Ishikawa (cell line): ENCODE results near the gene CMTM1.

ENCODE experiments used
- CEBPB ChIP-seq: IDR thresholded peaks from 2 replicates; pipeline ENCODE4 v1.6.1; 2012
- CREB1 ChIP-seq: IDR thresholded peaks from 2 replicates; pipeline ENCODE4 v1.6.1; 2012; ENCODE audit warnings: low read depth
- EGR1 ChIP-seq: IDR thresholded peaks from 2 replicates; pipeline ENCODE4 v1.6.1; 2012
- EP300 ChIP-seq: IDR thresholded peaks from 2 replicates; pipeline ENCODE4 v1.6.1; 2012; ENCODE audit warnings: borderline replicate concordance
- FOXM1 ChIP-seq: IDR thresholded peaks from 2 replicates; pipeline ENCODE4 v1.6.1; 2012; ENCODE audit warnings: low read depth, borderline replicate concordance
- MAX ChIP-seq: IDR thresholded peaks from 2 replicates; pipeline ENCODE4 v1.6.1; 2012
- NFIC ChIP-seq: IDR thresholded peaks from 2 replicates; pipeline ENCODE4 v1.6.1; 2012
- RAD21 ChIP-seq: IDR thresholded peaks from 2 replicates; pipeline ENCODE4 v1.6.1; 2012; ENCODE audit warnings: low read depth
- REST ChIP-seq: IDR thresholded peaks from 2 replicates; pipeline ENCODE4 v1.6.1; 2012; ENCODE audit warnings: low read depth, mild to moderate bottlenecking
- TAF1 ChIP-seq: IDR thresholded peaks from 2 replicates; pipeline ENCODE4 v1.6.1; 2012; ENCODE audit warnings: low read depth, mild to moderate bottlenecking
- TEAD4 ChIP-seq: IDR thresholded peaks from 2 replicates; pipeline ENCODE4 v1.6.1; 2012
- YY1 ChIP-seq: IDR thresholded peaks from 2 replicates; pipeline ENCODE4 v1.6.1; 2012; ENCODE audit warnings: low read depth
- ZBTB7A ChIP-seq: IDR thresholded peaks from 2 replicates; pipeline ENCODE4 v1.6.1; 2012; ENCODE audit warnings: low read depth
- TF ChIP-seq, protein P1 (sequence below): IDR thresholded peaks from 2 replicates; pipeline ENCODE4 v1.6.1; 2012

The CMTM1 gene

GRCh38 chr16:66539623-66540469, 26.4 kb upstream of the CMTM1 start:
- TF ChIP-seq TEAD4, result peak; percentile 46; the same call in 1 of the 2 replicates
- TF ChIP-seq NFIC, result no peak; the same call in 1 of the 2 replicates
- no peak for TF ChIP-seq TAF1
- TF ChIP-seq EGR1, result no peak
- peak; percentile 37; the same call in 1 of the 2 replicates for TF ChIP-seq MAX
- TF ChIP-seq RAD21, result no peak
- TF ChIP-seq REST, result no peak
- no peak for TF ChIP-seq FOXM1
- TF ChIP-seq EP300, result peak; percentile 47; the same call in 1 of the 2 replicates
- TF ChIP-seq, protein P1, sequence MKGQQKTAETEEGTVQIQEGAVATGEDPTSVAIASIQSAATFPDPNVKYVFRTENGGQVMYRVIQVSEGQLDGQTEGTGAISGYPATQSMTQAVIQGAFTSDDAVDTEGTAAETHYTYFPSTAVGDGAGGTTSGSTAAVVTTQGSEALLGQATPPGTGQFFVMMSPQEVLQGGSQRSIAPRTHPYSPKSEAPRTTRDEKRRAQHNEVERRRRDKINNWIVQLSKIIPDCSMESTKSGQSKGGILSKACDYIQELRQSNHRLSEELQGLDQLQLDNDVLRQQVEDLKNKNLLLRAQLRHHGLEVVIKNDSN, result no peak
- no peak for TF ChIP-seq CREB1
- no peak for TF ChIP-seq ZBTB7A

DNA sequence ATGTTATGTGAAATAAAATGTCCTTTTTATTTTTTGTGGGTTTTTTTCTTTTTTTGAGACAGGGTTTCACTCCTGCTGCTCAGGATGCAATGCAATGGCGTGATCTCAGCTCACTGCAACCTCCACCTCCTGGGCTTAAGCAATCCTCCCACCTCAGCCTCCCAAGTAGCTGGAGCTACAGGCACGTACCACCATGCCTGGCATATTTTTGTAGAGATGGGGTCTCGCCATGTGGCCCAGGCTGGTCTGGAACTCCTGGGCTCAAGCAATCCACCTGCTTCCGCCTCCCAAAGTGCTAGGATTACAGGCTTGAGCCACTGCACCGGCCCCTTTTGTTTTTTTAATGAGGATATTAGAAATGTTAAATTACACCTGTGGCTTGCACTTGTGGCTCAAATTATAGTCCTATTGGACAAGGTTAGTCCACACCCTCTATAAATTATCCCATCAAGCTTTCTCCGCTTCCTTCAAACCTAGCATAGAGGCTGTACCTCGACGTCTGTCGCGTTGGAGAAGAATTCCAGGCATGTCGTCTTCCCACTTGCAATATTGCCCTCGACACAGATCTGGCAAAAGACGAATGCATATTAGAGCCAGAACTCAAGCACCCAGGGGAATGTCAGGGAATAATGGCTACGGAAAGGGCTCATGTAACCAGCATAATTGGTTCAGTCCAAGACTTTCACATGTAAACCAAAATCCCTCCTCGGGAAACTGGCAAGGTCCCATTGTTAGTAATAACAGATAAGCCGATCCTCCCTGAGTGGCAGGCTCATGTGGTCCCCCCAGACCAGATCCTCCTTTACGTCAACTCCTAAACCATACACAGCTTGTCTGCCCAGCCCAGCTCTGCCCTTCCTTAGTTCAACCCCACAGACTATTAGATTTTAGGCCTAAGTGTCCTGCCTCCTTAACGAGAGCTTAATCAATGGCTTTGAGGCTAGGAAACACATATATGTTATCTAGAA, 24.6 kb upstream of the CMTM1 start:
- no peak for TF ChIP-seq FOXM1
- no peak for TF ChIP-seq TAF1
- TF ChIP-seq NFIC, result no peak
- TF ChIP-seq EGR1, result no peak
- TF ChIP-seq, protein P1, result no peak
- TF ChIP-seq REST, result no peak
- no peak for TF ChIP-seq YY1
- no peak for TF ChIP-seq CEBPB

- TF ChIP-seq EP300 (no peak), NFIC (no peak), YY1 (no peak), ZBTB7A (no peak), CEBPB (no peak), RAD21 (no peak)
- TF ChIP-seq, protein P1, result no peak
Observed at GRCh38 chr16:66542396-66542795, 23.8 kb upstream of the CMTM1 start.

DNA sequence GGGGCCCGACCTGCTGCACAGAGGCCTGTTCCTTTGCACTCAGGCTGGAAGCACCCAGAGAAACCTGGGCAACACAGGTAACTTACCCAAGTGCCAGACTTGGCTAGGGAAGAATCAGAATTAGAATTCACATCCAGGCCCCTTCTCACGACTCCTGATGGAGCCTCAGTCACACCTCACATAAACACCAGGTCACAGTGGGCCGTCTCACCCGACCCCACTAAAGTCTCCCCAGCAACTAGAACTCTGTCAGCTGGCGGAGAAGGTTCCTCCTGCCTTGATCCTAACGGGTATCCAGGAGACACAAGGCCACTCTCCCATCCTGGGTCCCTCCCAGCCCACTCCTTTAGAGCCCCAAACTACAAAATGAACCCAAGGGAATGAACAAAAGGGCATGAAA, 22.7 kb upstream of the CMTM1 start:
- TF ChIP-seq ZBTB7A, result no peak
- no peak for TF ChIP-seq EGR1
- TF ChIP-seq YY1, result no peak
- no peak for TF ChIP-seq TAF1
- TF ChIP-seq FOXM1, result no peak
- no peak for TF ChIP-seq EP300
- no peak for TF ChIP-seq REST
